GM18502 (cell line): ENCODE results near the gene OVOL3.

Source experiments
- ATAC-seq: cut with Tn5 transposase; IDR thresholded peaks from one replicate; pipeline ENCODE4 v1.9.1; 2021; ENCODE audit warnings: mild to moderate bottlenecking; ENCODE audit not compliant: unreplicated experiment, poor library complexity

OVOL3 gene

GRCh38 chr19:36153126-36153525, 42.2 kb downstream of the OVOL3 start:
- ATAC-seq, result no peak

GRCh38 chr19:36160821-36161596, 50.1 kb downstream of the OVOL3 start:
- ATAC-seq, result no peak
